Measurements from ENCODE around the gene IKZF5.

The IKZF5 gene

GRCh38 chr10:122984708-122985107, 23.9 kb downstream of the IKZF5 start:
- DNase-seq: no peak
- TF ChIP-seq POLR2A (IDR thresholded peaks at IDR 0.05; ENCODE audit: low read length): no peak
- TF ChIP-seq GATA1 (IDR thresholded peaks at IDR 0.05; ENCODE audit: low read depth, low read length): no peak

GRCh38 chr10:122983898-122984297, 24.7 kb downstream of the IKZF5 start:
- no peak for TF ChIP-seq POLR2A (IDR thresholded peaks at IDR 0.05; ENCODE audit: low read length)
- TF ChIP-seq GATA1 (IDR thresholded peaks at IDR 0.05; ENCODE audit: low read depth, low read length): no peak

GRCh38 chr10:122981066-122981464, 27.5 kb downstream of the IKZF5 start:
- TF ChIP-seq GATA1 (IDR thresholded peaks at IDR 0.05; ENCODE audit: low read depth, low read length) (no peak), POLR2A (IDR thresholded peaks at IDR 0.05; ENCODE audit: low read length) (no peak)
- peak; percentile 54 to 69 for DNase-seq

More at GRCh38 chr10:122983898-122984297, 24.7 kb downstream of the IKZF5 start:
- no peak for DNase-seq

- peak; percentile 86 for TF ChIP-seq POLR2A (IDR thresholded peaks at IDR 0.05; ENCODE audit: low read length)
- no peak for TF ChIP-seq GATA1 (IDR thresholded peaks at IDR 0.05; ENCODE audit: low read depth, low read length)
Observed at GRCh38 chr10:122980209-122981065, 28.2 kb downstream of the IKZF5 start, which contains the start of gene PSTK. Gene PSTK, plus strand, starts transcription at chr10:122980401. Its CDS starts 79 bp downstream, at chr10:122980480.

GRCh38 chr10:122974543-122975064, 34.0 kb downstream of the IKZF5 start:
- TF ChIP-seq GATA1 (IDR thresholded peaks at IDR 0.05; ENCODE audit: low read depth, low read length): no peak
- TF ChIP-seq POLR2A (IDR thresholded peaks at IDR 0.05; ENCODE audit: low read length): no peak
- no peak for DNase-seq

More at GRCh38 chr10:122980209-122981065, 28.2 kb downstream of the IKZF5 start, which contains the start of gene PSTK:
- peak; percentile 95 to 97 for DNase-seq

- TF ChIP-seq POLR2A (IDR thresholded peaks at IDR 0.05; ENCODE audit: low read length) (no peak), GATA1 (IDR thresholded peaks at IDR 0.05; ENCODE audit: low read depth, low read length) (no peak)
- no peak for DNase-seq
Observed at GRCh38 chr10:122974023-122974422, 34.6 kb downstream of the IKZF5 start.

GRCh38 chr10:122968698-122969097, 39.9 kb downstream of the IKZF5 start:
- TF ChIP-seq GATA1 (IDR thresholded peaks at IDR 0.05; ENCODE audit: low read depth, low read length) (no peak), POLR2A (IDR thresholded peaks at IDR 0.05; ENCODE audit: low read length) (no peak)
- DNase-seq: no peak

GRCh38 chr10:122966879-122967278, 41.7 kb downstream of the IKZF5 start:
- peak; percentile 13 to 32 for DNase-seq
- TF ChIP-seq GATA1 (IDR thresholded peaks at IDR 0.05; ENCODE audit: low read depth, low read length) (no peak), POLR2A (IDR thresholded peaks at IDR 0.05; ENCODE audit: low read length) (no peak)

- DNase-seq: no peak
Observed at GRCh38 chr10:122962405-122962804, 46.2 kb downstream of the IKZF5 start.

GRCh38 chr10:122957474-122957873, 51.1 kb downstream of the IKZF5 start:
- no peak for DNase-seq
- TF ChIP-seq GATA1 (IDR thresholded peaks at IDR 0.05; ENCODE audit: low read depth, low read length) (no peak), POLR2A (IDR thresholded peaks at IDR 0.05; ENCODE audit: low read length) (no peak)

More at GRCh38 chr10:122962405-122962804, 46.2 kb downstream of the IKZF5 start:
- no peak for TF ChIP-seq GATA1 (IDR thresholded peaks at IDR 0.05; ENCODE audit: low read depth, low read length)
- no peak for TF ChIP-seq POLR2A (IDR thresholded peaks at IDR 0.05; ENCODE audit: low read length)

GRCh38 chr10:122955892-122956291, 52.7 kb downstream of the IKZF5 start:
- no peak for DNase-seq
- TF ChIP-seq POLR2A (IDR thresholded peaks at IDR 0.05; ENCODE audit: low read length) (no peak), GATA1 (IDR thresholded peaks at IDR 0.05; ENCODE audit: low read depth, low read length) (no peak)

GRCh38 chr10:122954731-122955050, 53.9 kb downstream of the IKZF5 start:
- TF ChIP-seq POLR2A (IDR thresholded peaks at IDR 0.05; ENCODE audit: low read length) (no peak), GATA1 (IDR thresholded peaks at IDR 0.05; ENCODE audit: low read depth, low read length) (no peak)

GRCh38 chr10:122953902-122954730, 54.5 kb downstream of the IKZF5 start, which contains the start of gene C10orf88:
Gene C10orf88, minus strand, starts transcription at chr10:122954227. Its CDS starts 49 bp downstream, at chr10:122954178.
- TF ChIP-seq POLR2A (IDR thresholded peaks at IDR 0.05; ENCODE audit: low read length) (peak; percentile 88), GATA1 (IDR thresholded peaks at IDR 0.05; ENCODE audit: low read depth, low read length) (no peak)
- peak; percentile 99 for DNase-seq

More at GRCh38 chr10:122954731-122955050, 53.9 kb downstream of the IKZF5 start:
- no peak for DNase-seq

GRCh38 chr10:122949296-122949695, 59.3 kb downstream of the IKZF5 start:
- TF ChIP-seq GATA1 (IDR thresholded peaks at IDR 0.05; ENCODE audit: low read depth, low read length) (no peak), POLR2A (IDR thresholded peaks at IDR 0.05; ENCODE audit: low read length) (no peak)
- no peak for DNase-seq

Measured in erythroblast (primary cell).